T-helper 2 cell (primary cell): ENCODE results near the gene SAMD10.
A peak's percentile ranks its signal among the peaks of the same experiment; 100 is the strongest.
"Not testable (repeated sequence)": the region's sequence is repeated elsewhere in the genome, so short reads cannot be mapped to it uniquely, and the experiment has no call there.

Experiments
- DNase-seq, 5 experiments: peaks; one replicate each; pipeline versions ENCODE4 v3.0.0 to v3.0.0-alpha.2; 2012 to 2022

The SAMD10 gene

DNA sequence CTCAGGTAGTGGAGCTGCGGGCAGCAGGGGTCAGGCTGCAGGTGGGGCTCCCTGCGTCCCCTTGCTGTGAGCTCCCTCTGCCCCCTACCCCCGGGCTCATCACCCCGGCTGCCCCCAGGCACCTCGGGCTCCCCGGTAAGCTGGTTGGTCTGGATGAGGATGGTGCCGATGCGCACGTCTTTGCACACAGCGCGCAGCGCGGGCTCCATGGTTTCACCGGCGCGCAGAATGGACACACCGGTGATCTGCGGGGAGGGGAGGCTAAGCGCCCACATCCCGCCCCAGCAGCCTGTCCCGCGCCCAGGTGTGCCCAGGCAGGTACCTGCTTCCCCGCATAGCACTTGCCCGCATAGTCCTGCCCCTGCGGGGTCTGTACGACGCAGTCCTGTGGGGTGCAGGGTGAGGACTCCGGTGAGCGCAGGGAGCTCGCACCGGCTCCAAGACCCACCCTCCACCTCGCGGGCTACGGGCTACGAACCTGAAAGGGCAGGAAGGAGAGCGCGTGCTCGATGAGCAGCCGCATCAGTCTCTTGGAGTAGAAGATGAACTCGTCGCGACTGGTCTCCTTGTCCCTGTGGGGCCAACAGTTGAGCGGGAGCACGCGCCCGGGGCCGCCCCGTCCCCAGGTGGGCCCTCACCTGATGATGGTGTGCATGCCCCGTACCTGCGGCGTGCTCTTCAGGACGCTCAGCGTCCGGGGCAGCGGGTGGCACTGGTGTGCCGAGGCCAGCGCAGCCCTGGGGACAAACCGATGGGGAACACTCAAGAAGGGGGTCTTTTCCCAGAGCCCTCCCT, 38.8 kb downstream of the SAMD10 start:
- no peak for DNase-seq

DNA sequence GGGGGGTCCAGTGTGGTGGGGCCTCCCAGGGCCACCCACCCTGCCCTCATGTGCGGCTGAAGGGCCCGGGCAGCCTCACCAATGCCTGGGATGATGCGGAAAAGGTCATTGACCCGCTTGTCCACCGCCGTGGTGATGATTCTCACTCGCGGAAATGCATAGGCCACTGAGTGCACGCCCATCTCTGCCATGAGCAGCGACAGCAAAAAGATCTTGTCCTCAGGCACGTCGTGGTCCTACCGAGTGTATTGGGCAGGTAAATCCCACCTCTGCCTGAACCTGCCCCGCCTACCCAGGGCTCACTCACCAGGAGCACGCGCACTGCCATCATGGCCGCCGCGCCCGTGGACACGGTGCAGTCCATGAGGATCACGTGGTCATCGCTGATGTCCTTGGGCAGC, 39.4 kb downstream of the SAMD10 start:
- no peak for DNase-seq

DNA sequence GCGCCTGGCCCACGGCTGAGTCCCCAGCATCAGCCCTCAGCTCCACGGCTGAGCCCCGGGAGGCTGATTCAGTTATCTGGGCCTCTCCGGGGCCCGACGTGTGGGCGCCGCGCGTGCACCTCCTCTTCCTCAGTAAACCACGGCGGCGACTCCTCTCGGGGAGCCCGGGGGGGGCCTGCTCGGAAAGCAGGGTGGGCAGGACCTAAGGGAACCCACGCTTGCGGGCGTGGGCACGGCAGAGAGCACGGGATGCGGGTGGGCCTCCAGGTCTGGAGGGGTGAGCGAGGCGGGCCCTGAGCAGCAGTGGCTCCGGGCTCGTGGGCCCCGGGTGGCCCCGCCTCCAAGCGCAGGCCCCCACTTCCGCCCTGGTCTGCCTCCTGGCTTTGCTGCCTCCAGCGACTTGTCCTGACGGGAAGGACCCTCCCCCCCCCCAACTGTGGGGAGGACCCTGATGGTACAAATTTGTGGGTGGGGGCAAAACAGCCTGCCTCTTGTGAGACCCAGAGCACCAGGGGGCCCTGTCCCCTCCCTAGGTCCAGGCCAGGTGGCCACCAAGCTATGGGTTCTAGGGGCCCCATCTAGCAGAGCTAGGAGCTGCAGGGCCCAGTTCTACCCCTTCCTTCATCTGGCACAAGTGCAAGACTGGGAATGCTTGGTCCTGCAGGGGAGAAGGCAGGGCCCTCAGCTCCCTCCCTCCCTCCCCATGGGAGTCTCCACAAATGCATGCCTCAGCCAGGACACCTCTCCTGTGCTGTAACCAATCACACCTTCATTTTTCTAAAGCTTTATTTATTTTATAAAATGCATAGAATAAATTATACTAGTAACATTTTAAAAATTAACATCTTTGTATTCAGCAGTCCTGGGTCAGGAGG, 40.1 kb downstream of the SAMD10 start:
- DNase-seq, result peak in 1 of 5 experiments; percentile 34

DNA sequence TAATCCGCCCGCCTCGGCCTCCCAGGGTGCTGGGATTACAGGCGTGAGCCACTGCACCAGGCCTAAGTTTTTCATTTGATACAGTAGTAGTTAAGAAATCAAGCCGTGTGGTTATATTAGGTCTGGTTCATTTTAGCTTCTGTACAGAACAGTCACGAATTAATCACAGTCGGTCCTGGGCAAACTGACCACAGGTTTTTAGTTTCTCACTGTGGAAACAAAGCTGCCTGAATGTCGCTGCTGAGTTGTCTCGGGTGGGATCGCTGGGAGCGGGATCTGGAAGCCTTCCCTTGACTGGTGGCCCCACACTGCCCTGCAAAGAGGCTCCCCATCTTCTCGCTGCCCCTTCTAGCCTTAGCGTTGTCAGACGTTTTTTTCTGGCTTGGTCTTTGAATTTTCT, 41.8 kb downstream of the SAMD10 start:
- no peak for DNase-seq

DNA sequence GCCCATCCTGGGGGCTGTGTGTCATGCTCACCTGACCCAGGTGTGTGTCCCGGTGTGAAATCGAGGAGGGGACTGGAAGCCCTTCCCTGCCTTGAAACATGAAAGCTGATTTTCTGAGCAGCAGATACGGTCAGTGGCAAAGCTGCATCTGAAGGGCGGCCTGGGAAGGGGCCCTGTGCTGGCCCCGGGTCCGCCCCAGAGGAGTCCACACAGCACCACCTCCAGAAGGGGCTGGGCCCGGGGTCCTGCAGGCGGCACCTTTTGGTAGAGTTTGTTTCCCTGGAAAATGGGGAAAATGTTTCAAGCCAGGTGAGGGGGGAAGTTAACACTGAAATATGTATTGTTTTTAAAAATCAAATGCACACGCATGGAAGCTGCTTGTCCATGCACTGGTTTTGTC, 44.0 kb downstream of the SAMD10 start:
- no peak for DNase-seq

DNA sequence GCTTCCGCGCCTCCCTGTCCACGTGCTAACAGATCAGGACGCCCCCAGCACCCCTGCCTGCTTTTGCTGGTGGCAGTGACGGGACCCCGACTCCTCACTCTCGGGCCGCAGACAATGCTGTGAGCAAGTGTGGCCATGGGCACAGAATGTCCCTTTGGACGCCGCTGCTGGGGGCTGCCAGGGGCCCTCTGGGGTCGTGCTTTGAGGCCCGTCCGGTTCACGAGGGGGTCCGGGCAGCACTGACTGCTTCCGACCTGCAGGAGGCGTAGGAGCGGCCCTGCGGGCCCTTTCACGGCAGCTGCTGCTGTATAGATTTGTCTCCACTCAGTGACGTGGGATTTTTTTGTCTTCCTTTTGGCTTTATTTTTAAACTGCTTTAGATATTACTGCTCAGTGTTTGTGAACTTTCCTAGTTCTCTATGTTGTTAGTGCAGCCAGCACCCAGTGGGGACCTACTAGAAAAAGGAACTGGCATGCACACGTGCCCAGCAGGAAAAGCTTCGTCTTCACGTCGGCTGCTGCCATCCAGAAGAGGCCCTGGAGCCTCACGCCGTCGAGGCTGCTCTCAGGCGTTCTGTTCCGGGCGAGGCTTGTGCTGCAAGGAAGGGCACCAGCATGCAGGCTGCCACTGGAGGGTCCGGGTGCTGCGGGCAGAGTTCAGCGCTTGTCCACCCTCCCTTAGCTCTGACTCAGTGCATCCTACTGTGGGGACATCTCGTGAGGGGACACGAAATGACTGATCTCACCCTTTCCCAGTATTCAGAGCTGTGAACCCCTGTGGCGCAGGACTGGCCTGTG, 45.0 kb downstream of the SAMD10 start:
- no peak for DNase-seq

DNA sequence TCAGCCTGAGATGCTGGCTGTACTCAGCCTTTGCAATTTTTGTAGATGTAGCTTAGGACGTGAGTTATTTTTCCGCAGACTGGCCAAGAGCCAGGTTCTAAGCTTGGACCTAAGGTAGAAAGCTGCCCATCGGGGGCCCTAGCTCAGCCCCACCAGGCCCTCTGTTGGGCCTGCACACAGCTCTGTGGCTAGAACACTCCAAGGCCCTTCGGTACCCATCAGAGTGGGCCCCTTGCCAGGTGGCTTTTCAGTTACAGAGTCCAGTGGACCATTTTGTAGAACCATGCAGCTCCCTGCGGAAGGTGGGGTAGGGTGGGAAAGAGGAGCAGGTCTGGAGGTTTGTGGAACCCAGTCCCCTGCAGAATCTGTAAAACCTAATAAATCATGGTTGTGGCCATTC, 45.8 kb downstream of the SAMD10 start:
- no peak for DNase-seq

DNA sequence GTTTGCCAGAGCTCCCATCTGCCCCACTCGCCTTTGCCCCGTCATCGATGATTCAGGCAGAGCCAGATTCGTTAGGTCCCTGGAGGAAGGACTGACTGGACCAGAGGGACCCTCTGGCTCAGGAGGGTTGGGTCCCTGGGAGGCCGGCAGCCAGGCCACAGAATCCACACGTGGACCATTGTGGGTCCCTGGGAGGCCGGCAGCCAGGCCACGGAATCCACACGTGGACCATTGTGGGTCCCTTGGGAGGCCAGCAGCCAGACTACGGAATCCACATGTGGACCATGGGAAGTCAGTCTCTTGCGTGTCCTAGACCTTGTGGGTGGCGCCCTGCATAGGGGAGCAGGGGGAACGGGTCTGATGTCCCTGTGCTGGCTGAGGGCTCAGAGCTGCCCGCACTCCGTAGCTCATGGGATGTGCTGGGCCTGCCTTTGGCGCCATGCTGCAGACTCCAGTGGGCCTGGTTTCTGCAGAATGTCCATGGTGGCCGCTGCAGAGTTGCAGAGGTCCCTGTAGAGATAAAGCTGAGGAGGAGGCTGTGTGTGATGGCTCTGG, 46.8 kb downstream of the SAMD10 start:
- no peak for DNase-seq

DNA sequence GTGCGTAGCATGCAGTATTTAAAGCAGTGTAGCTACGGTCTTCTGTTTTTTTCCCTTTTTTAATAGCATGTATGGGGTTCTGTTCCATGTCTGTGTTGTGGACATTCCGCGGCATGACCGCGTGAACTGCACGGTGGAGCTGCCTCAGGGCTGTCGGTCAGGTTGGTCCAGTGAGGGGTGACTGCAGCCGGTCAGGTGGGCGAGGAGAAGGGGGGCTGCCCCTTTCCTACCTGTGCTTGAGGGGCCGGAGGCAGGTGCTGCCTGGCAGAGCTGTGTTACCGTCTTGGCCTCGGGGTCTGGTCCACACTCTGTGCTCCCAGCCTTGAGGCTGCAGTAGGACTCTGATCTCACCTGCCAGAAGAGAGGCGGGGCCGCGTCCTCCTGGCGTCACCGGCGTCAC, 47.7 kb downstream of the SAMD10 start:
- DNase-seq, result no peak

DNA sequence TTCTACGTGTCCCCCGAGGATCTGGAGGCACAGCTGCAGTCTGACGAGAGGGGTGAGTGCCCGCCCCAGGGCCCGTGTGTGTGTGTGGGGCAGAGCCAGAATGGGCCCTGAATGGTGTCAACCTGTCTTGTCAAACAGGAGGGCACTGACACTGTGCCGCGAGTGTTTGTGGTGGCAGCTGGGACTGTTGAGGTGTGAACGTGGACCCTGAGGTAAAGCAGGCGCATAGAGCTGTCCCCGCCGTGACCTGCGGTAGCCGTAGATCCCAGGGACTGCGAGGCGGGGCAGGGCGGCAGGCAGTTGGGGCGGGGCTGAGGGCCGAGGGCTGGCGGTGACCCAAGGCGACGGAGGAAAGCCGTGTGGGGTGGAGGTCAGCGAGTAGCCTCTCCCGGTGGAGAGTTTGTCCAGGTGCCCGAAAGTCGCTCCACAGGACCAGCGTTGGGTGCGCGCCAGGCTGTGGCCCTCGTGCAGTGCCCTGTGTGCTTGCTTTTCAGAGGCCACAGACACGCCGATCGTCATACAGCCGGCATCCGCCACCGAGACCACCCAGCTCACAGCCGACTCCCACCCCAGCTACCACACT, 48.4 kb downstream of the SAMD10 start:
- no peak for DNase-seq

DNA sequence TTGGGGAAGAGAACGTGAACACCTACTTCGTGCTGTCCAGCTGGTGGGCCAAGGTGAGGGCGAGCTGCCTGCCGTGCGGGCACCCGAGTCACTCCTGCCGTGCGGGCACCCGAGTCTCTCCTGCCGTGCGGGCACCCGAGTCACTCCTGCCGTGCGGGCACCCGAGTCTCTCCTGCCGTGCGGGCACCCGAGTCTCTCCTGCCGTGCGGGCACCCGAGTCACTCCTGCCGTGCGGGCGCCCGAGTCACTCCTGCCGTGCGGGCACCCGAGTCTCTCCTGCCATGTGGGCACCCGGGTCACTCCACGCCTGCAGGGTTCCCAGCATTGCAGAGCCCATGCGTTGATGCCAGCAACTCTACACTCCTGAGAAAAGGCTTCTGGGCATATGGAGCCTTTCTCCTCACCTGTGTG, 50.0 kb downstream of the SAMD10 start:
- DNase-seq, result not testable (repeated sequence)

DNA sequence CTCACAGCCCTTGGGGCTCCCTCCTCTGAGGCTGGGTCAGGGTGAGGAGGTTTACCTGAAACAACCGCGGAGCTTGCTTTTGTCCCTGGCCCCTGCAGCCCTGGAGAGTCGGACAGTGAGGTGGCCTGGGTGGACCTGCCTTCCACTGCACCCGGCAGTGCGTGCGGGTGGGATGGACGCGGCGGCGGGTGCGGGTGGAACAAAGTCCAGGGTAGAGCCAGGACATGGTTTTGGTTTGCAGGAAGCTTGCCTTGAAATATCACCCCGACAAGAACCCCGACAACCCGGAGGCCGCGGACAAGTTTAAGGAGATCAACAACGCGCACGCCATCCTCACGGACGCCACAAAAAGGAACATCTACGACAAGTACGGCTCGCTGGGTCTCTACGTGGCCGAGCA, 50.4 kb downstream of the SAMD10 start:
- DNase-seq, result no peak

DNA sequence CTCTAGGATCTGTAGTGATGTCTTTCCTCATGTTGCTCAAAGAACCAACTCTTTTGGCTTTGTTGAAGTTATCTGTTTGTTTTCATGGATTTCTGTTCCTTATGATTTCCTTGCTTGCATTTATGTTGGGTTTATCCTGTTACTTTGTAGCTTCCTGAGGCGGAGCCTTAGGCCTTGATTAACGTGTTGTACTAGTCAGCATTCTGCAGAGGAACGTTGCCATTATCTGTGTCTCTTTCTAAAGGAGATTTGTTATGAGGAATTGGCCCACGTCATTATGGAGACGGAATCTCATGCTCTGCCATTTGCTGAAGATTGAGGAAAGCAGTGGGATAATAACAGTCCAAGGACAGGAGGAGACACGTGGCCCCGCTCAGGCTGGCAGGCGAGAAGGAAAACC, 53.1 kb downstream of the SAMD10 start:
- no peak for DNase-seq

DNA sequence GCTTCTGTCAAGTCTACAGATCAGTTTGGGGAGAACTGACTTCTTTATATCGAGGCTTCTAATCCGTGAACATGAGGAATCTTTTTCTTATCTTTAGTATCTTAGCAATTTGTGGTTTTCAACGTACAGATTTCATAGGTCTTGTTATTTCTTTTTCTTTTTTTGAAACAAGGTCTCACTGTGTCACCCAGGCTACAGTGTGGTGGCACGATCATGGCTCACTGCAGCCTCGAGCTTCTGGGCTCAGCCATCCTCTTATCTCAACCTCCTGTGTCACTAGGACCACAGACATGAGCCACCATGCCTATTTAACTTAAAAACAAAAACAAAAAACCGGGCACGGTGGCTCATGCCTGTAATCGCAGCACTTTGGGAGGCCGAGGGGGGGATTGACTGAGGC, 55.2 kb downstream of the SAMD10 start:
- peak in 1 of 5 experiments; percentile 77 for DNase-seq
